Endothelial cell of umbilical vein (primary cell): Measurements from ENCODE around the gene RAP1GAP. TPM values are rescaled to one million over a fixed set of nuclear protein-coding genes. Genes with fewer than 3 reads are reported as not detected.
A peak's percentile ranks its signal among the peaks of the same experiment; 100 is the strongest.
"Not testable (repeated sequence)": the region's sequence is repeated elsewhere in the genome, so short reads cannot be mapped to it uniquely, and the experiment has no call there.

ENCODE experiments used
- BruUV-seq: library from RNA; stranded (reverse); fragments of 400-500 nt; replicated peaks from 2 replicates; lab custom pipeline; 2021; lab: Mats Ljungman, UMichigan
- CTCF ChIA-PET: fragments of 300-600, 350-600 bp; sonication (Branson Sonifier 250); formaldehyde crosslinking; loops from one replicate; lab custom pipeline; 2021; ENCODE audit warnings: antibody characterized with exemption, inconsistent platforms; lab: Charles Lee
- POLR2A ChIA-PET: fragments of 300-600, 350-600 bp; sonication (Branson Sonifier 250); formaldehyde crosslinking; loops from one replicate; lab custom pipeline; 2021; ENCODE audit warnings: antibody characterized with exemption, inconsistent platforms; lab: Charles Lee
- DNase-seq: peaks from one replicate; pipeline ENCODE4 v3.0.0-alpha.2; 2011; ENCODE audit warnings: low read depth, low spot score
- FAIRE-seq: peaks from 2 replicates; lab custom pipeline; 2011; peaks lifted over from hg19 to GRCh38; lab: Jason Lieb, UNC
- H2AFZ ChIP-seq: 2 replicates; pipeline ENCODE4 v1.6.0; 2012; ENCODE audit warnings: low read depth, low read length, control low read depth, inconsistent platforms
- H3K27ac ChIP-seq: 2 replicates; pipeline ENCODE4 v1.5.1; 2011; ENCODE audit warnings: low read depth, mild to moderate bottlenecking, control low read depth, low read length, moderate library complexity; ENCODE audit not compliant: insufficient read depth
- H3K27me3 ChIP-seq, 2 experiments: 2 replicates each; pipeline versions ENCODE4 v1.6.0 to v1.6.1; 2011; ENCODE audit warnings: low read length in 2 of 2, mixed read lengths in 1 of 2; ENCODE audit not compliant: control insufficient read depth in 2 of 2, insufficient read depth in 2 of 2
- H3K36me3 ChIP-seq, 2 experiments: 2 replicates in 1 of 2; 3 replicates in 1 of 2; pipeline ENCODE4 v1.5.1; 2011; ENCODE audit warnings: low read length in 2 of 2, mild to moderate bottlenecking in 1 of 2, moderate library complexity in 1 of 2; ENCODE audit not compliant: control insufficient read depth in 2 of 2, insufficient read depth in 2 of 2; ENCODE audit errors: extremely low read depth in 1 of 2
- H3K4me1 ChIP-seq: 3 replicates; pipeline ENCODE4 v1.5.1; 2011; ENCODE audit warnings: mild to moderate bottlenecking, low read length; ENCODE audit not compliant: control insufficient read depth, insufficient read depth; ENCODE audit errors: extremely low read depth
- H3K4me2 ChIP-seq: 2 replicates; pipeline ENCODE4 v1.6.1; 2011; ENCODE audit warnings: low read length, control low read depth, mixed read lengths; ENCODE audit not compliant: insufficient read depth
- H3K4me3 ChIP-seq, 3 experiments: fragments of 200-600 bp in 1 of 3; sonication (generic), shearing (Covaris generic) in 1 of 3; replicated peaks in 1 of 3; 2 replicates each; pipeline ENCODE4 v1.5.1; 2011 to 2016; ENCODE audit warnings: control low read depth in 3 of 3, low read length in 3 of 3, mild to moderate bottlenecking in 2 of 3, inconsistent platforms in 1 of 3, low read depth in 1 of 3, moderate library complexity in 1 of 3; ENCODE audit not compliant: insufficient read depth in 1 of 3
- H3K79me2 ChIP-seq: 2 replicates; pipeline ENCODE4 v1.6.0; 2012; ENCODE audit warnings: low read length, inconsistent platforms; ENCODE audit not compliant: control insufficient read depth, insufficient read depth
- H3K9ac ChIP-seq: replicated peaks from 2 replicates; pipeline ENCODE3; 2011; ENCODE audit warnings: low read length, control low read depth; ENCODE audit not compliant: insufficient read depth; ENCODE audit errors: extremely low read depth
- H3K9me1 ChIP-seq: replicated peaks from 3 replicates; pipeline ENCODE4 v1.6.0; 2011; ENCODE audit warnings: mild to moderate bottlenecking, low read length; ENCODE audit not compliant: control insufficient read depth, insufficient read depth; ENCODE audit errors: extremely low read depth
- H3K9me3 ChIP-seq: replicated peaks from 2 replicates; pipeline ENCODE4 v1.5.1; 2012; ENCODE audit warnings: low read length, inconsistent platforms; ENCODE audit not compliant: control insufficient read depth, insufficient read depth
- H4K20me1 ChIP-seq: replicated peaks from 2 replicates; pipeline ENCODE3; 2011; ENCODE audit warnings: mild to moderate bottlenecking, low read length; ENCODE audit not compliant: control insufficient read depth, insufficient read depth; ENCODE audit errors: extremely low read depth
- MYC ChIP-seq: IDR thresholded peaks from one replicate; pipeline ENCODE4 v1.6.1; 2011; ENCODE audit warnings: mild to moderate bottlenecking, low read depth, low read length
- POLR2A ChIP-seq: IDR thresholded peaks from 2 replicates; pipeline ENCODE4 v1.6.1; 2012; ENCODE audit warnings: low read depth, mild to moderate bottlenecking, control low read depth, low read length
- dilution Hi-C: fragments of 300-500 bp; cut with MboI; formaldehyde crosslinking; loops from one replicate; pipeline ENCODE4 v1.15.0; 2019; ENCODE audit warnings: low sequenced_read_pairs; ENCODE audit not compliant: extremely low pct_ligation_motif_present
- intact Hi-C: fragments of 100-400 bp; cut with micrococcal nuclease; formaldehyde crosslinking; loops from one replicate; pipeline ENCODE4 v1.10.0; 2022
- polyA plus RNA-seq, 4 experiments: library from polyadenylated mRNA; depleted of rRNA in 3 of 4; stranded (reverse) in 3 of 4; unstranded in 1 of 4; fragments of >200 nt; gene quantifications; 2 replicates each; pipeline versions ENCODE4 v1.2.1 to v1.2.3, GENCODE V29; 2011 to 2012; ENCODE audit warnings: missing spikeins in 1 of 4
- total RNA-seq: library from RNA; stranded (reverse); gene quantifications from 2 replicates; pipeline ENCODE4 v1.2.3, GENCODE V29; 2021

Gene RAP1GAP
- total and polyA plus RNA-seq, 2 donors (not counting 3 experiments of a cell fraction or from before 2014, with no cell fraction given): 0.07 to 0.20 TPM

GRCh38 chr1:21673853-21674252 is 4.7 kb upstream of the RAP1GAP start:
- H4K20me1 ChIP-seq, H3K36me3 ChIP-seq, intact Hi-C loops, H3K9me1 ChIP-seq, BruUV-seq, H3K9me3 ChIP-seq, DNase-seq, H3K9ac ChIP-seq, H3K4me1 ChIP-seq, H3K27ac ChIP-seq, H2AFZ ChIP-seq, POLR2A ChIA-PET, H3K4me3 ChIP-seq, dilution Hi-C loops, H3K79me2 ChIP-seq, H3K4me2 ChIP-seq, CTCF ChIA-PET, FAIRE-seq: not testable (repeated sequence)
- peaks cover 3 to 19% of the 10 kb centered on the region in 2 experiments for H3K27me3 ChIP-seq

DNA sequence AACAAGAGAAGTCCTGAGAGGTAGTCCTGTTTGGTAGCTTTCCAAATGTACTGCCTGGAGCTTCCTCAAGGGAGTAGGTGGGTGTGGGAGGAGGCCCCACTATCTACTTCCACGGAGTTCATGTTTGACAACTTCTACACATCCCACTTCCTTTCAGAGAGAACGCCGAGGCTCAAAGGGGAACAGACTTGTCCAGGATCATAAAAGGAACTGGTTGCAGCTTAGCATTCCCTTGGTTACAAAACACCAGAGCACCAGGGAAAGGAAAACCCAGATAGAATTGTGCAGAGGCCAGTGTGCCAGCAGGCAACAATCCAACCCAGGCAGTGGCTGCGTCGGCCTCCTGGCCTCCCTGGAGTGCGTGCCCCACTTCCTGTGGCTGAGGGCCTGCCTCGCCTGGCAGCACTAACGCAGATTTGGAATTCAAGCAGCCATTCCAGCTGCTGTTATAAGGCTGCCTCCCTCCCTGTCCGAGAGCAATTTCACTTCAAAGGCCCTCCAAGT is 4.2 kb upstream of the RAP1GAP start:
- FAIRE-seq (peak; percentile 53), DNase-seq (peak; percentile 32)
- POLR2A ChIA-PET: no interaction called here
- no peak overlapping the region for H3K27ac ChIP-seq
- TF ChIP-seq POLR2A (peak; percentile 0), MYC (no peak)
- peaks cover 12% of the 10 kb centered on the region for H3K4me1 ChIP-seq
- no peaks in the 10 kb centered on the region for H3K79me2 ChIP-seq
- no peaks in the 10 kb centered on the region for H3K9me3 ChIP-seq
- no peak overlapping the region for H2AFZ ChIP-seq
- H3K4me3 ChIP-seq: no peak overlapping the region
- no peaks in the 10 kb centered on the region for H3K9me1 ChIP-seq
- peaks cover 8 to 24% of the 10 kb centered on the region in 2 experiments for H3K27me3 ChIP-seq
- H3K9ac ChIP-seq: no peak overlapping the region
- no peaks in the 10 kb centered on the region for H4K20me1 ChIP-seq
- no peak overlapping the region for H3K4me2 ChIP-seq
- intact Hi-C loops: no loop called here
- H3K36me3 ChIP-seq: peaks cover 4 to 5% of the 10 kb centered on the region in 2 experiments
- CTCF ChIA-PET: no interaction called here
- dilution Hi-C loops: no loop called here
- BruUV-seq: no TSS peak
